ENCODE measurements around the gene KDR. TPM values are rescaled to one million over a fixed set of nuclear protein-coding genes. Genes with fewer than 3 reads are reported as not detected.

The KDR gene
- total RNA-seq, 2 experiments from 2014 or later = not detected

DNA sequence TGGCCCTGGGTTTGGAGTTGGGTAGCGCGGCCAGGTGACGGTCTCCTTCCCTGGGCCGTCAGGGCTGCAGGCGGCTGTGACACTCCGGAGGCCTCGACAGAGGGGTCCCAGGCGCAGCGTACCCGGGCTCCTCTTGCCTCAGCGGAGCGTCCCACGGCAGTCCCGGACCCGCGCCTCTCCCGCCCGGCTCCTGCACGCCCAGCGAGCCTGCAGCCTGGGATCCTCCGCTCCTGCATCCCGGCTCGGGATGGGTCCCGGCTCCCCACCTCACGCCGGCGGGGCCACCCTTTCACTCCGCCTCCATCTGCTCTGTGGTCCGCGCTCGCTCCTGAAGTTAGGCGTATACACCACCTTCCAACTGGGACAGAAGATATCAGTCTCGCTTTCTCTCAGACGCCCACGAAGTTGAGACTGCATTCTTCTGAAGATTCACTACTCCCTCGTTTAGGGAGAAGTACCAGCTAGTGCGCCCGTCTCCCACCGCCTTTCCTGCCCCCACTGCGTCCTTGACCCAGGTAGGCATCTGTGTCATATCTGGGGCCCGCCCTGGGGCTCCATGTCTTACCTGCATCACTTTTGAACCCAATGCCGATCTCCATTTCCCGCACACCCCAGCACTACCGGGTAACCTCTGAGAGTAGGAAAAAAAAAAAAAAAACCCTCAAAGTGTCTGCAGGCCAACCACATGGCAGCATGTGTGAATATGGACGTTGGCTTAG lies 32.3 kb upstream of the KDR start:
- POLR2A ChIA-PET = interaction anchor here (1.1 kb wide), 1 partner anchor 10 kb away, joined by 3 read pairs; no protein-coding TSS in a partner anchor

DNA sequence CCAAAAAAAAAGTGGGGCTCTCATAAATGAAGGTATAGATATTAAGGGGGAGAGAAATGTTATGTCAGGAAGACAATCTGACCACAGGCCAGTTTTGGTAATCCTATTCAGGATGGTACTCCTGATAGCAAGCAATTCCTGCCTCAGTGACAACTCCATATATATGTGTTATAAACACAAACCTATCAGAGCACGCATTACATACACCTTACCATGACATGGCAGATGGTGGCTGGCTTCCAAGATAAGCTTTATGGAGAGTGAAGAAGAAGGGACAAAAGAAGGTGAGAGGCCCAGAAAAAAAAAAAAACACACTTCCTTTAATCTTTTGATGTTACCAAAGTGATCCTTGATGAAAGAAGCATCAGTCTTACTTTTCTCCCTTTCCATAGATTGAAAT lies 29.5 kb upstream of the KDR start:
- CTCF ChIA-PET (ENCODE audit: unreplicated experiment) = no interaction called here
- Histone ChIP-seq H3K79me2 (ENCODE audit: insufficient read depth, low read depth, low read length) (no peaks in the 10 kb centered on the region), H3K4me2 (ENCODE audit: low read length) (no peak overlapping the region), H3K9me3 (ENCODE audit: low read length) (no peaks in the 10 kb centered on the region), H3K27ac (ENCODE audit: low read depth, low read length, poor library complexity, severe bottlenecking) (no peak overlapping the region), H3K4me3 (ENCODE audit: low read depth, low read length, poor library complexity, severe bottlenecking) (no peak overlapping the region), H3K4me1 (ENCODE audit: insufficient read depth, low read length, poor library complexity, severe bottlenecking) (no peaks in the 10 kb centered on the region), H2AFZ (ENCODE audit: low read length) (no peak overlapping the region), H3K36me3 (ENCODE audit: insufficient read depth, low read length) (no peaks in the 10 kb centered on the region), H3K9me2 (ENCODE audit: insufficient read depth, low read length) (no peaks in the 10 kb centered on the region), H4K20me1 (ENCODE audit: insufficient read depth, low read length) (no peaks in the 10 kb centered on the region)
- TF ChIP-seq EZH2phosphoT487 (IDR thresholded peaks at IDR 0.05; ENCODE audit: borderline replicate concordance, low read depth, low read length) = no peak
- TF ChIP-seq, protein P1, sequence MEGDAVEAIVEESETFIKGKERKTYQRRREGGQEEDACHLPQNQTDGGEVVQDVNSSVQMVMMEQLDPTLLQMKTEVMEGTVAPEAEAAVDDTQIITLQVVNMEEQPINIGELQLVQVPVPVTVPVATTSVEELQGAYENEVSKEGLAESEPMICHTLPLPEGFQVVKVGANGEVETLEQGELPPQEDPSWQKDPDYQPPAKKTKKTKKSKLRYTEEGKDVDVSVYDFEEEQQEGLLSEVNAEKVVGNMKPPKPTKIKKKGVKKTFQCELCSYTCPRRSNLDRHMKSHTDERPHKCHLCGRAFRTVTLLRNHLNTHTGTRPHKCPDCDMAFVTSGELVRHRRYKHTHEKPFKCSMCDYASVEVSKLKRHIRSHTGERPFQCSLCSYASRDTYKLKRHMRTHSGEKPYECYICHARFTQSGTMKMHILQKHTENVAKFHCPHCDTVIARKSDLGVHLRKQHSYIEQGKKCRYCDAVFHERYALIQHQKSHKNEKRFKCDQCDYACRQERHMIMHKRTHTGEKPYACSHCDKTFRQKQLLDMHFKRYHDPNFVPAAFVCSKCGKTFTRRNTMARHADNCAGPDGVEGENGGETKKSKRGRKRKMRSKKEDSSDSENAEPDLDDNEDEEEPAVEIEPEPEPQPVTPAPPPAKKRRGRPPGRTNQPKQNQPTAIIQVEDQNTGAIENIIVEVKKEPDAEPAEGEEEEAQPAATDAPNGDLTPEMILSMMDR (conservative IDR thresholded peaks at IDR 0.05; ENCODE audit: low read length) = no peak
- no TSS peak for BruUV-seq (replicated peaks)
- intact Hi-C loops (cut with micrococcal nuclease; ENCODE audit: unreplicated experiment) = no loop called here
- POLR2A ChIA-PET = interaction anchor here (0.7 kb wide), 2 partner anchors 18 to 584 kb away, joined by 4 read pairs; no protein-coding TSS in a partner anchor
- no peak for DNase-seq (ENCODE audit: low spot score)

More for the DNA sequence above, 32.3 kb upstream of the KDR start:
- DNase-seq (ENCODE audit: low spot score) = no peak
- Histone ChIP-seq H3K79me2 (ENCODE audit: insufficient read depth, low read depth, low read length) (no peaks in the 10 kb centered on the region), H3K4me1 (ENCODE audit: insufficient read depth, low read length, poor library complexity, severe bottlenecking) (no peaks in the 10 kb centered on the region), H3K4me2 (ENCODE audit: low read length) (no peak overlapping the region), H3K36me3 (ENCODE audit: insufficient read depth, low read length) (no peaks in the 10 kb centered on the region), H2AFZ (ENCODE audit: low read length) (no peak overlapping the region), H4K20me1 (ENCODE audit: insufficient read depth, low read length) (no peaks in the 10 kb centered on the region), H3K27ac (ENCODE audit: low read depth, low read length, poor library complexity, severe bottlenecking) (no peak overlapping the region), H3K9me3 (ENCODE audit: low read length) (no peaks in the 10 kb centered on the region), H3K9me2 (ENCODE audit: insufficient read depth, low read length) (no peaks in the 10 kb centered on the region), H3K4me3 (ENCODE audit: low read depth, low read length, poor library complexity, severe bottlenecking) (no peak overlapping the region)
- no TSS peak for BruUV-seq (replicated peaks)
- CTCF ChIA-PET (ENCODE audit: unreplicated experiment) = no interaction called here
- intact Hi-C loops (cut with micrococcal nuclease; ENCODE audit: unreplicated experiment) = no loop called here
- TF ChIP-seq EZH2phosphoT487 (IDR thresholded peaks at IDR 0.05; ENCODE audit: borderline replicate concordance, low read depth, low read length) = no peak

DNA sequence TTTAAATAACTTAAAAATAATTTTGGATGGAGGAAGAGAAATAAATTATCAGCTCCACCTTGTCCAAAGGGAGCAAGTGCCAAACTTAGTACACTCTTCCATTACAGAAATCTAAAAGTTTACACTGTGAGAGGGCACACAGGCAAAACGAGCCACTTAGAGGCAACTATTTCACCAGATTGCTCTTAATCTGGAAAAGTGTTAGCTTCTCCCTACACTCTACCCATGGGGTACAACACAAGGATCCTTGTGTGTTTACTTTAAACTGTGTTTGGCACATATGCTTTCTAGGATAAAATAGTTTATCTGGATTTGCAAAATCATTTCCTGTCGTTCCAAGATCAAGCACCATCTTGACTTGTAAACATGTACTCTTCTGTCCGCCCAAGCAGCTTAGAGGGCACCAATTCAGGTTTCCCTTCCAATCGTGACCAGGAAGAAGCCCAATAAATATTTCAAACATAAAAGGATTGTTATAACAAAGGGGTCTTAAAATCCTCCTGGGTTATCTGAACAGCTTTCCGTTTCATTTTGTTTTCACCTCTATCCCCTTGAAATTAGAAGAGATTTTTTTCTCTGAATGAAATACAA lies 29.0 kb upstream of the KDR start:
- Histone ChIP-seq H3K9me2 (ENCODE audit: insufficient read depth, low read length) (no peaks in the 10 kb centered on the region), H4K20me1 (ENCODE audit: insufficient read depth, low read length) (no peaks in the 10 kb centered on the region), H3K9me3 (ENCODE audit: low read length) (no peaks in the 10 kb centered on the region), H3K36me3 (ENCODE audit: insufficient read depth, low read length) (no peaks in the 10 kb centered on the region), H3K79me2 (ENCODE audit: insufficient read depth, low read depth, low read length) (no peaks in the 10 kb centered on the region), H3K4me2 (ENCODE audit: low read length) (no peak overlapping the region), H2AFZ (ENCODE audit: low read length) (no peak overlapping the region), H3K4me3 (ENCODE audit: low read depth, low read length, poor library complexity, severe bottlenecking) (no peak overlapping the region), H3K4me1 (ENCODE audit: insufficient read depth, low read length, poor library complexity, severe bottlenecking) (no peaks in the 10 kb centered on the region), H3K27ac (ENCODE audit: low read depth, low read length, poor library complexity, severe bottlenecking) (no peak overlapping the region)
- DNase-seq (ENCODE audit: low spot score) = no peak
- intact Hi-C loops (cut with micrococcal nuclease; ENCODE audit: unreplicated experiment) = no loop called here
- TF ChIP-seq, protein P1 (conservative IDR thresholded peaks at IDR 0.05; ENCODE audit: low read length) = no peak
- TF ChIP-seq EZH2phosphoT487 (IDR thresholded peaks at IDR 0.05; ENCODE audit: borderline replicate concordance, low read depth, low read length) = no peak
- CTCF ChIA-PET (ENCODE audit: unreplicated experiment) = no interaction called here
- POLR2A ChIA-PET = no interaction called here
- BruUV-seq (replicated peaks) = no TSS peak

All from OCI-LY7 (cell line).